Measurements from ENCODE around the gene FREY1.
A peak's percentile ranks its signal among the peaks of the same experiment; 100 is the strongest.

FREY1 gene

GRCh38 chr11:45928535-45929215 is 21.6 kb upstream of the FREY1 start:
- no peak for DNase-seq (ENCODE audit: low spot score)

GRCh38 chr11:45927684-45928413 is 20.8 kb upstream of the FREY1 start:
- DNase-seq (ENCODE audit: low spot score), result no peak
- FAIRE-seq, result no peak

More at GRCh38 chr11:45928535-45929215, 21.6 kb upstream of the FREY1 start:
- no peak for FAIRE-seq

GRCh38 chr11:45927332-45927683 is 20.2 kb upstream of the FREY1 start:
- no peak for FAIRE-seq
- no peak for DNase-seq (ENCODE audit: low spot score)

- FAIRE-seq, result no peak
- no peak for DNase-seq (ENCODE audit: low spot score)
Observed at GRCh38 chr11:45926536-45927331, 19.7 kb upstream of the FREY1 start.

- FAIRE-seq, result no peak
- no peak for DNase-seq (ENCODE audit: low spot score)
Observed at GRCh38 chr11:45926001-45926401, 18.9 kb upstream of the FREY1 start.

- DNase-seq (ENCODE audit: low spot score), result no peak
Observed at GRCh38 chr11:45925550-45925949, 18.5 kb upstream of the FREY1 start.

GRCh38 chr11:45924927-45925326 is 17.9 kb upstream of the FREY1 start:
- no peak for FAIRE-seq
- no peak for DNase-seq (ENCODE audit: low spot score)

More at GRCh38 chr11:45925550-45925949, 18.5 kb upstream of the FREY1 start:
- no peak for FAIRE-seq

GRCh38 chr11:45924036-45924915 is 17.2 kb upstream of the FREY1 start:
- DNase-seq (ENCODE audit: low spot score) (no peak), FAIRE-seq (no peak)

GRCh38 chr11:45922425-45923082 is 15.5 kb upstream of the FREY1 start, which contains the start of gene LARGE2:
Gene LARGE2 (plus strand): TSS chr11:45922656. CDS start chr11:45922883, 227 bp downstream.
- no peak for FAIRE-seq
- DNase-seq (ENCODE audit: low spot score), result peak; percentile 89

GRCh38 chr11:45921561-45922424 is 14.7 kb upstream of the FREY1 start:
- FAIRE-seq (no peak), DNase-seq (ENCODE audit: low spot score) (peak; percentile 60)

- DNase-seq (ENCODE audit: low spot score), result no peak
- no peak for FAIRE-seq
Observed at GRCh38 chr11:45920531-45921477, 13.7 kb upstream of the FREY1 start.

- DNase-seq (ENCODE audit: low spot score) (no peak), FAIRE-seq (no peak)
Observed at GRCh38 chr11:45919806-45920530, 12.9 kb upstream of the FREY1 start.

GRCh38 chr11:45918962-45919675 is 12.0 kb upstream of the FREY1 start:
- DNase-seq (ENCODE audit: low spot score), result no peak
- FAIRE-seq, result no peak

GRCh38 chr11:45918331-45918941 is 11.4 kb upstream of the FREY1 start:
- peak; percentile 91 for DNase-seq (ENCODE audit: low spot score)
- no peak for FAIRE-seq

GRCh38 chr11:45917623-45918330 is 10.7 kb upstream of the FREY1 start, which contains the start of gene PEX16:
Gene PEX16 (minus strand): TSS chr11:45917877. CDS start chr11:45917811, 66 bp downstream.
- no peak for FAIRE-seq
- peak; percentile 98 for DNase-seq (ENCODE audit: low spot score)

- no peak for FAIRE-seq
Observed at GRCh38 chr11:45917286-45917622, 10.2 kb upstream of the FREY1 start.

More at GRCh38 chr11:45917286-45917622, 10.2 kb upstream of the FREY1 start:
- no peak for DNase-seq (ENCODE audit: low spot score)

All from urothelium cell line (cell line).